ENCODE data around the gene LIG3.

Gene LIG3

DNA sequence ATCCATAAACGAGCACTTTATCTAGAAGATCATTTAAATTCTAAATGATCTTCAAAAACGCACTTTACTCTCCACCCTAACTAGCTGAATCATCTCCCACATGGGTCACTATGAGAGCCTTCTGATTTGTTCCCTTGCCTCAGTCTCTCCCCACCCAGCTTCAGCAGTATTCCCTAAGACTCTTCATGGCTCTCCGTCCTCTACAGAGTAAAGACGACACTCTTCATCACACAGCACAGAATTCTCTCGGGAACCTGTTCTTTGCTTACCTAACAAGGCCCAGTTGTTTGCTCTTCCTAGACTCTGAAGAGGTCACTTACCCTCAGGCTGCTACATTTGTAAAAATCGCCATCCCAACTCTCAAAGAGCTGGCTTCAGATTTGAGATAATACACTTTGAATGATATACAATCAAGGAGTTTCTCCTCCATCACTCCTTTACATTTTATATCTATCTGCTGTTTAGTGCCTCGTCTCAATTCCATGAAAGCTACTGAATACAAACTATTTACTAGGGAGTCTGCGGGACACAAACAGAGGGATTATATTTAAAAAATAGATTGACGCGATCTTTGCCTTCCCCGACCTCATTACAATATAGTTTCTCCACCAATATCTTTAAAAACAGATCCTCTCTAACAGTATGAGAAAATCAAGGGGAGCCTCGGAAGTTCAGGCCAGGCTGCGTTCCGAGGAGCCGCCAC lies 511 bp upstream of the LIG3 start:
- TF ChIP-seq, protein P1, sequence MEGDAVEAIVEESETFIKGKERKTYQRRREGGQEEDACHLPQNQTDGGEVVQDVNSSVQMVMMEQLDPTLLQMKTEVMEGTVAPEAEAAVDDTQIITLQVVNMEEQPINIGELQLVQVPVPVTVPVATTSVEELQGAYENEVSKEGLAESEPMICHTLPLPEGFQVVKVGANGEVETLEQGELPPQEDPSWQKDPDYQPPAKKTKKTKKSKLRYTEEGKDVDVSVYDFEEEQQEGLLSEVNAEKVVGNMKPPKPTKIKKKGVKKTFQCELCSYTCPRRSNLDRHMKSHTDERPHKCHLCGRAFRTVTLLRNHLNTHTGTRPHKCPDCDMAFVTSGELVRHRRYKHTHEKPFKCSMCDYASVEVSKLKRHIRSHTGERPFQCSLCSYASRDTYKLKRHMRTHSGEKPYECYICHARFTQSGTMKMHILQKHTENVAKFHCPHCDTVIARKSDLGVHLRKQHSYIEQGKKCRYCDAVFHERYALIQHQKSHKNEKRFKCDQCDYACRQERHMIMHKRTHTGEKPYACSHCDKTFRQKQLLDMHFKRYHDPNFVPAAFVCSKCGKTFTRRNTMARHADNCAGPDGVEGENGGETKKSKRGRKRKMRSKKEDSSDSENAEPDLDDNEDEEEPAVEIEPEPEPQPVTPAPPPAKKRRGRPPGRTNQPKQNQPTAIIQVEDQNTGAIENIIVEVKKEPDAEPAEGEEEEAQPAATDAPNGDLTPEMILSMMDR (conservative IDR thresholded peaks at IDR 0.05; ENCODE audit: low read depth, low read length) = no peak
- peak overlapping the region; percentile 79 for H3K4me3 ChIP-seq (ENCODE audit: low read depth, low read length)

DNA sequence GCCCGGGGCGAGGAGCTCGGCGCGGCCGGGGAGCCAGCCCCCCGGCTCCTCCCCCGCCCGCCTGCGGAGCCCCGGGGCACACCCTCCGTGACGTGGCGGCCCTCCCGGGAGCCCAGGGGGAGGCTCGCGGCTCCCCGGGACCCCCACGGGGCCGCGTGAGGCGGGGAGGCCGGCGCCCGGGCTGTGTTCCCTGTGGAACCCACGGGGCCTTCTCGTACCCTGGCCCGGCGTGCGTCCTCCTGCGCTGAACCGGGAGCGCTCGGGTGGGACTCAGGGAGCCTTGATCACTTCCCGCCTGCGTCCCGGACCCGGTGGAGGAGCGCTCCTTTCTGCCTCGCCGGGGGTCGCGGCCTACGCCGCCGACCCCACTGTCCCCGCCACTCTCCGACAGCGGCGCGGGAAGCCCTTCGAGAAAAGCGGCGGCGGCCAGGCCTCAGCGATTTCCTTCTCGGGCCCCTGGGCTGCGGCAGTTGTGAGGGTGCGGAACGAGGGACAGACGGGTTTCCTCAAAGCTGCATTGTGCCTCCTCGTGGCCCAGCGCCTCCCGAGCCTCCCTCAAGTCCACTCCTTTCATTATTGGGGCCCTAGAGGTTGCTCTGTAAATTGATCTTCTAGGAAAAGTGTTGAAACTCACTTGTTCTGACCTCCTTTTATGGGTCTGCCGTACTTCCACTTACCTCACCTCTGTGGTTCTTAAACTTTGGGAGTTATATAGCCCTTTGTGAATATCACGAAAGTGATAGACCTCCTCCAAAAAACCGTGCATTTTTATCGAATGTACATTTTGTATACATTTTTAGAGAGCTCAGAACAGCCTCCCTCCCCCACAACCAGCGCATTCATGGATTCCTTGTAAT lies 597 bp downstream of the LIG3 start:
- peak; percentile 89 for DNase-seq (ENCODE audit: low read depth)
- peak overlapping the region; percentile 79 for H3K4me3 ChIP-seq (ENCODE audit: low read depth, low read length)
- TF ChIP-seq, protein P1 (conservative IDR thresholded peaks at IDR 0.05; ENCODE audit: low read depth, low read length) = peak; percentile 51

More for the DNA sequence above, 511 bp upstream of the LIG3 start:
- DNase-seq (ENCODE audit: low read depth) = peak; percentile 28

DNA sequence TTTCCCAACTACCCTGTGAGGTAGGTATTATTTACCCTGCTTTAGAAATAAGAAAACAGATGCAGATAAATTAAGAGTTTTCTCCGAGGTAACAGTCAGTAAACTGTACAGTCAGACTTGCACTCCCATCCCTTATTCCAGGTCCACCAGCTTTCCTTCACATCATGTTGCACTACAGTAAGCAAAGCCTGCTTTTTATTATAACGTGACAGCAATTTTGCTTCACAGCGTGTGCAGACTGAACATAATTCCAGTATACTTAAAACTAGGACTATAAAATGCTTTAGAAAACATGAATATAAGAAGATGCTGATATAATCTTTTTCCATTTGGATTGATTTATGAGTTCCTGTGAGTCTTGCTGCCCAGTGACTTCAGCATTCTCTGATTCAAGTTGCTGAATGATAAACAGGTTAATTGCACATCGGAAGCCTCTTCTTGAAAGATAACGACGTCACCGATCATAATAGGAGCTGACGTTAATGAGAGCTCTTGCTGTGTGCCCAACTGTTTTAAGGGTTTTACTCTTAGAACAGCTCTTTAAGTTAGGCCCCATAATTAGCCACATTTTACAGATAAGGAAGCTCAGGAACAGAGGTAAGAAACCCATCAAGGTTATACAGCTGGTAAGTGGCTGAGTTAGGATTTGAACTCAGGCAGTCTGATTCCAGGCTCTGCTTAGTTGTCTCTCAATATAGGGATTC lies 1.4 kb downstream of the LIG3 start:
- TF ChIP-seq, protein P1 (conservative IDR thresholded peaks at IDR 0.05; ENCODE audit: low read depth, low read length) = no peak
- peak; percentile 33 for DNase-seq (ENCODE audit: low read depth)
- H3K4me3 ChIP-seq (ENCODE audit: low read depth, low read length) = peak overlapping the region; percentile 79

DNA sequence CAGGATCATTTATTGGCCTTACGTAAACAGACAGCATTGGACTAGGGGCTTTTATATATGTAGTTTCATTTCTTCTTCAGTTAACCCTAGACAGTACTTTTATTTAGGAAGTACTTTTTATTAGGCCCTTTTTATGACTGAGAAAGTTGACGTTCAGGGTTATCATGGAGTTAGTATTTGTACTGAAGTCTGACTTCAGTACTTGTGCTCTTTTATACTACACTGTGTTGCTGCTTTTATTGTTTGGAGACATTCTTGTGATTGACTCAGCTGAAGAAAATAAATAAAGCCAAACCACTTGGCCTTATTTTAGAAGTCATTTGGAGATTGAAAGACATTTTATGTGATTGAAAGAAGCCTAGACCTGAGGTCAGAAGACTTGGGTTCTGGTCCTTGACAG lies 6.9 kb downstream of the LIG3 start:
- no peak for DNase-seq (ENCODE audit: low read depth)
- H3K4me3 ChIP-seq (ENCODE audit: low read depth, low read length) = no peak overlapping the region
- TF ChIP-seq, protein P1 (conservative IDR thresholded peaks at IDR 0.05; ENCODE audit: low read depth, low read length) = no peak

DNA sequence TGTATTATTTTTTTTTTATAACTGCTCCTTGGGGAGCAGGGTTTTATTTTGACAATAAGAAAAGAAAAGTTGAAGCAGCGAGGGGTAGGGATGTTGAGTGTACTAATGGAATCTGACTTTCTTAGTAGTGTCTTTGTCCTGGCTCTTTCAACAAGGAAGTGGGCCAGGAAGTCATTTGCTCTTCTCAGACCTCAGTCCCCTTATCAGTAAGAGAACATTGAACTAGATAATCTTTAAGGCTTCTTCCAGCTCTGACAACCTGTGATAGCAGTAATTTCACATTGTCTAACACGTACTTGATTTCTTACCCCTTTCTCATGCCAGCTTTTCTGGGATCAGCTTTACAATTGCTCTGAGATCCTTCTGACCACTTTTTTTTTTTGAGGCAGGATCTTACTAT lies 8.3 kb downstream of the LIG3 start:
- TF ChIP-seq, protein P1 (conservative IDR thresholded peaks at IDR 0.05; ENCODE audit: low read depth, low read length) = no peak
- DNase-seq (ENCODE audit: low read depth) = no peak
- no peak overlapping the region for H3K4me3 ChIP-seq (ENCODE audit: low read depth, low read length)

DNA sequence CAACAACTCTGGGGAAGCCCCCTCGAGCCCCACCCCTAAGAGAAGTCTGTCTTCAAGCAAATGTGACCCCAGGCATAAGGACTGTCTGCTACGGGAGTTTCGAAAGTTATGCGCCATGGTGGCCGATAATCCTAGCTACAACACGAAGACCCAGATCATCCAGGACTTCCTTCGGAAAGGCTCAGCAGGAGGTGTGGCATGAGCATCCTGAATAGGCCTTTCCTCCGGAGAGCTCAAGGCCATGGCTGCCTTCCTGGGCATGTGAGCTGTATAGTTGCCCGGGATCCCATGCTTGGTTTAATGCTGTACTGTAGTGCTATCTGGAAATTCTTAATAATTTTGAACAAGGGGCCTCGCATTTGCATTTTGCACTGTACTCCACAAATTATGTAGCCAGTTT lies 9.2 kb downstream of the LIG3 start:
- no peak overlapping the region for H3K4me3 ChIP-seq (ENCODE audit: low read depth, low read length)
- TF ChIP-seq, protein P1 (conservative IDR thresholded peaks at IDR 0.05; ENCODE audit: low read depth, low read length) = no peak
- no peak for DNase-seq (ENCODE audit: low read depth)

Measured in choroid plexus epithelial cell (primary cell).